Measurements from ENCODE around the gene KIF12.

- TF ChIP-seq CTCF (IDR thresholded peaks at IDR 0.05; ENCODE audit: insufficient read depth, low read depth, low read length), result no peak
- TF ChIP-seq EZH2 (IDR thresholded peaks at IDR 0.05; ENCODE audit: insufficient read depth, low read length), result no peak
These were observed 16.6 kb upstream of the KIF12 start for GRCh38 chr9:114115654-114116125.

All from astrocyte (in vitro differentiated cells and primary cell).